ENCODE measurements around the gene ATP1A4. TPM values are rescaled to one million over a fixed set of nuclear protein-coding genes. Genes with fewer than 3 reads are reported as not detected.
A peak's percentile ranks its signal among the peaks of the same experiment; 100 is the strongest.

Gene ATP1A4
- total and polyA plus RNA-seq, 4 donors, result 0.06 to 0.09 (median 0.08) TPM; not detected in 1

DNA sequence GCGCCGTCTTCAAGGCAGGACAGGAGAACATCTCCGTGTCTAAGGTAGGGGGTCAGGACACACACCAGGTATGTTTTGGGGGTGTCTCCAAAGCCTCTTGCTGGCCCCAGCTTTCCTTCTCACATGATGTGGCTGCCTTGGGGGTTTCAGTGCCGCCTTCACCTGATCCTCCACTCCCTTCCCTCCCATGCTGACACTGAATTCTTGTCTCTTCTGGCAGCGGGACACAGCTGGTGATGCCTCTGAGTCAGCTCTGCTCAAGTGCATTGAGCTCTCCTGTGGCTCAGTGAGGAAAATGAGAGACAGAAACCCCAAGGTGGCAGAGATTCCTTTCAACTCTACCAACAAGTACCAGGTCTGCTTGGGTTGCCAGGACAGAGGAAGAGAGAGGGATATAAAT lies 22.4 kb upstream of the ATP1A4 start:
- H3K27me3 ChIP-seq (ENCODE audit: control insufficient read depth in 3 of 3, insufficient read depth in 3 of 3, low read length in 2 of 3), result no peaks in the 10 kb centered on the region
- no peaks in the 10 kb centered on the region for H3K36me3 ChIP-seq (ENCODE audit: control insufficient read depth in 4 of 4, insufficient read depth in 4 of 4, low read length in 4 of 4)
- no peak overlapping the region for H3K27ac ChIP-seq (ENCODE audit: low read depth in 1 of 2, low read length in 1 of 2)
- TF ChIP-seq, protein P1, sequence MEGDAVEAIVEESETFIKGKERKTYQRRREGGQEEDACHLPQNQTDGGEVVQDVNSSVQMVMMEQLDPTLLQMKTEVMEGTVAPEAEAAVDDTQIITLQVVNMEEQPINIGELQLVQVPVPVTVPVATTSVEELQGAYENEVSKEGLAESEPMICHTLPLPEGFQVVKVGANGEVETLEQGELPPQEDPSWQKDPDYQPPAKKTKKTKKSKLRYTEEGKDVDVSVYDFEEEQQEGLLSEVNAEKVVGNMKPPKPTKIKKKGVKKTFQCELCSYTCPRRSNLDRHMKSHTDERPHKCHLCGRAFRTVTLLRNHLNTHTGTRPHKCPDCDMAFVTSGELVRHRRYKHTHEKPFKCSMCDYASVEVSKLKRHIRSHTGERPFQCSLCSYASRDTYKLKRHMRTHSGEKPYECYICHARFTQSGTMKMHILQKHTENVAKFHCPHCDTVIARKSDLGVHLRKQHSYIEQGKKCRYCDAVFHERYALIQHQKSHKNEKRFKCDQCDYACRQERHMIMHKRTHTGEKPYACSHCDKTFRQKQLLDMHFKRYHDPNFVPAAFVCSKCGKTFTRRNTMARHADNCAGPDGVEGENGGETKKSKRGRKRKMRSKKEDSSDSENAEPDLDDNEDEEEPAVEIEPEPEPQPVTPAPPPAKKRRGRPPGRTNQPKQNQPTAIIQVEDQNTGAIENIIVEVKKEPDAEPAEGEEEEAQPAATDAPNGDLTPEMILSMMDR (IDR thresholded peaks at IDR 0.05; ENCODE audit: control extremely low read depth, extremely low read depth), result no peak
- DNase-seq (no peak), ATAC-seq (ENCODE audit: insufficient read depth, low FRiP score) (no peak)
- no peak overlapping the region for H3K9ac ChIP-seq (ENCODE audit: insufficient read depth in 1 of 2, low read length in 2 of 2)
- no peak overlapping the region for H3K4me3 ChIP-seq
- 94 to 96% methylated on average over 5 of the region's 5 CpGs for WGBS, 2 donors
- H3K4me1 ChIP-seq (ENCODE audit: control insufficient read depth in 5 of 5, insufficient read depth in 5 of 5, low read length in 5 of 5), result peaks cover 0 to 9% (median 0%) of the 10 kb centered on the region in 5 donors
- no peaks in the 10 kb centered on the region for H3K9me3 ChIP-seq (ENCODE audit: control insufficient read depth in 4 of 4, insufficient read depth in 3 of 4, low read length in 3 of 4)

DNA sequence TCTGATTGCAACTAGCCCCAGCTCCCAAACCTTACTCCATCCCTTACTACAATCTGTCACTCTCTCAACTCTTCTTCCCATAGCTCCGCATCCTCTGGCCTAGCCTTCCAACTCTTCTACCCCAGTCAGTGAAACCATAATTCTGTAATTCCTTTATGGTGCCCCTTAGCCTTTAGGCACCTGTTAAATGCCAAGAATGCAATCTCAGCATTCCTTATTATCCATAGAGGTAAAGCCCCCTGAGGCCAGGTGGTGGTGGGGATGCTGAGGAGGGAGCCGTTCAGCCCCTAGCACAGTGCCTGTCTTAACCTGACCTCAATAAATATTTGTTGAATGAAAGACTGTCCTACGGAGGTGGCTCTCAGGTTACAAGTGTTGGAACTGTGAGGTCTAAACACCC lies 21.8 kb upstream of the ATP1A4 start:
- Histone ChIP-seq H3K36me3 (ENCODE audit: control insufficient read depth in 4 of 4, insufficient read depth in 4 of 4, low read length in 4 of 4) (no peaks in the 10 kb centered on the region), H3K4me3 (no peak overlapping the region), H3K4me1 (ENCODE audit: control insufficient read depth in 5 of 5, insufficient read depth in 5 of 5, low read length in 5 of 5) (peaks cover 0 to 9% (median 0%) of the 10 kb centered on the region in 5 donors), H3K27ac (ENCODE audit: low read depth in 1 of 2, low read length in 1 of 2) (no peak overlapping the region), H3K9ac (ENCODE audit: insufficient read depth in 1 of 2, low read length in 2 of 2) (no peak overlapping the region), H3K9me3 (ENCODE audit: control insufficient read depth in 4 of 4, insufficient read depth in 3 of 4, low read length in 3 of 4) (no peaks in the 10 kb centered on the region), H3K27me3 (ENCODE audit: control insufficient read depth in 3 of 3, insufficient read depth in 3 of 3, low read length in 2 of 3) (no peaks in the 10 kb centered on the region)
- TF ChIP-seq, protein P1 (IDR thresholded peaks at IDR 0.05; ENCODE audit: control extremely low read depth, extremely low read depth), result no peak
- ATAC-seq (ENCODE audit: insufficient read depth, low FRiP score) (no peak), DNase-seq (peak in 1 of 3 donors; percentile 1)
- WGBS, 2 donors, result 80 to 95% methylated on average over 3 of the region's 3 CpGs

DNA sequence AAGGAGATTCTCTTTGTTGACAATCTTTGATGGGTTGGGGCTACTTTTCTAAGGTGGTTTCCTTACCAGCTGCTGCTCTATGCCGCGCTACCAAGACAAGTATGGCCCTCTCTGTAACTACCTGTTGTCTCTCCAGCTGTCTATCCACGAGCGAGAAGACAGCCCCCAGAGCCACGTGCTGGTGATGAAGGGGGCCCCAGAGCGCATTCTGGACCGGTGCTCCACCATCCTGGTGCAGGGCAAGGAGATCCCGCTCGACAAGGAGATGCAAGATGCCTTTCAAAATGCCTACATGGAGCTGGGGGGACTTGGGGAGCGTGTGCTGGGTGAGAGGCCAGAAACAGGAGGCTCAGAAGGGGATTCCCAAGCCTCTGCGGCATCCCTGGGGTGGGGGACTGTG lies 21.4 kb upstream of the ATP1A4 start:
- no peak overlapping the region for H3K27ac ChIP-seq (ENCODE audit: low read depth in 1 of 2, low read length in 1 of 2)
- DNase-seq (peak in 1 of 3 donors; percentile 6), ATAC-seq (ENCODE audit: insufficient read depth, low FRiP score) (no peak)
- no peaks in the 10 kb centered on the region for H3K9me3 ChIP-seq (ENCODE audit: control insufficient read depth in 4 of 4, insufficient read depth in 3 of 4, low read length in 3 of 4)
- H3K4me3 ChIP-seq, result no peak overlapping the region
- WGBS, 2 donors, result 90 to 91% methylated on average over 11 of the region's 11 CpGs
- H3K4me1 ChIP-seq (ENCODE audit: control insufficient read depth in 5 of 5, insufficient read depth in 5 of 5, low read length in 5 of 5), result peaks cover 0 to 9% (median 0%) of the 10 kb centered on the region in 5 donors
- H3K9ac ChIP-seq (ENCODE audit: insufficient read depth in 1 of 2, low read length in 2 of 2), result no peak overlapping the region
- H3K36me3 ChIP-seq (ENCODE audit: control insufficient read depth in 4 of 4, insufficient read depth in 4 of 4, low read length in 4 of 4), result no peaks in the 10 kb centered on the region
- H3K27me3 ChIP-seq (ENCODE audit: control insufficient read depth in 3 of 3, insufficient read depth in 3 of 3, low read length in 2 of 3), result no peaks in the 10 kb centered on the region
- TF ChIP-seq, protein P1 (IDR thresholded peaks at IDR 0.05; ENCODE audit: control extremely low read depth, extremely low read depth), result no peak

DNA sequence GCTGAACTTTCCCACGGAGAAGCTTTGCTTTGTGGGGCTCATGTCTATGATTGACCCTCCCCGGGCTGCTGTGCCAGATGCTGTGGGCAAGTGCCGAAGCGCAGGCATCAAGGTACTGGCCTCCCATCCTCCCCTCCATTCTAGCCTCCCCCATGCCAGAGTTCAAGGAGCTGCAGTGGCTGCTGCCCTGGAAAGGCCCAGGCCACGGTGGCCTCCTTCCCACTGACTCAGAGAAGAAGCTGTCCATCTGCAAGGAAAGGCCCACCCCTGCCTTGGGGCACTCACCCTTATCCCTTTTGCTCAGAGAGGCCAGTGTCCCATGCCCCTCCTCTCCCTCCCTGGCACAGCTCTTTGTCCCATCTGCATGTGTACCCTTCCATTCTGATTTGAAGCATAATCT lies 20.9 kb upstream of the ATP1A4 start:
- no peak overlapping the region for H3K4me3 ChIP-seq

More for the DNA sequence above, 20.9 kb upstream of the ATP1A4 start:
- H3K27ac ChIP-seq (ENCODE audit: low read depth in 1 of 2, low read length in 1 of 2), result no peak overlapping the region
- ATAC-seq (ENCODE audit: insufficient read depth, low FRiP score), result no peak
- WGBS, 2 donors, result 88% methylated on average over 5 of the region's 5 CpGs
- DNase-seq, result peak in 1 of 3 donors; percentile 6
- H3K9ac ChIP-seq (ENCODE audit: insufficient read depth in 1 of 2, low read length in 2 of 2), result no peak overlapping the region
- H3K4me1 ChIP-seq (ENCODE audit: control insufficient read depth in 5 of 5, insufficient read depth in 5 of 5, low read length in 5 of 5), result peaks cover 0 to 4% (median 0%) of the 10 kb centered on the region in 5 donors
- TF ChIP-seq, protein P1 (IDR thresholded peaks at IDR 0.05; ENCODE audit: control extremely low read depth, extremely low read depth), result no peak
- H3K9me3 ChIP-seq (ENCODE audit: control insufficient read depth in 4 of 4, insufficient read depth in 3 of 4, low read length in 3 of 4), result no peaks in the 10 kb centered on the region
- no peaks in the 10 kb centered on the region for H3K27me3 ChIP-seq (ENCODE audit: control insufficient read depth in 3 of 3, insufficient read depth in 3 of 3, low read length in 2 of 3)
- H3K36me3 ChIP-seq (ENCODE audit: control insufficient read depth in 4 of 4, insufficient read depth in 4 of 4, low read length in 4 of 4), result no peaks in the 10 kb centered on the region

Data from lung (tissue), 12 donors.